Activated CD4-positive, alpha-beta T cell treated with anti-CD3 and anti-CD28 coated beads for 1 hour (primary cell): ENCODE results near the gene OBSCN.

ENCODE experiments used
- DNase-seq: peaks from one replicate; pipeline ENCODE4 v3.0.0-alpha.2; 2020

Gene OBSCN

GRCh38 chr1:228312136-228312764 is 104.4 kb downstream of the OBSCN start:
- DNase-seq: no peak

DNA sequence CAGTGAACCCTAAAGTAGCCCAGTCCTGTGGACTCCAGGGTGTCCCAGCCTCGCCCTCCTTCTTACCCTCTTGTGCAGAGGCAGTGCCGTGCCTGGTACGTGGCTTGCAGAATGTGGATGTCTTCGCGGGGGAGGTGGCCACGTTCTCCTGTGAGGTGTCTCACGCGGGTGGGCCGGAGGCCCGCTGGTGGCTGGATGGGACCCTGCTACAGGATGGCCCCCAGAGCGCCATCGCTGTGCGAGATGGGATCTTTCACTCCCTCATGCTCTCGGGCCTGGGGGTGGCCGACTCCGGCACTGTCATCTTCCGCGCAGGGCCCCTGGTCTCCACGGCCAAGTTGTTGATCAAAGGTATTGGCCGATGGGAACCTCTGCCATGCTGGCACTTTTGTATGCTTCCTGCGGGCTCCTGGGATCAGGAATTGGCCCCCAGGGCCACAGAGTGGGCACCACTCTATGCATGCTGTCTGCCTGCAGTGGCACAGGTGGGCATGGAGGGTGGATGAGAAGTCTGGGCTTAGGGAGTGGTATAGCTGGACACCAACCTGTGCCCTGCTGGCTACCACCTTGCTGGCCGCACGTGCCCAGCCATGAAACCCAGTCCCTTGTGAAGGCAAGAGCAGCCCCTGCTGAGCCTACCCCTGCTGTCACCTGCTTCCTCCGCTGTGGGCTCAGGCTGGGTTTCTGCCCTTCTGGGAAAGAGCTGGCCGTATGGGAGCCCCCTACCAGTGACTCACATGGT is 105.9 kb downstream of the OBSCN start:
- no peak for DNase-seq

DNA sequence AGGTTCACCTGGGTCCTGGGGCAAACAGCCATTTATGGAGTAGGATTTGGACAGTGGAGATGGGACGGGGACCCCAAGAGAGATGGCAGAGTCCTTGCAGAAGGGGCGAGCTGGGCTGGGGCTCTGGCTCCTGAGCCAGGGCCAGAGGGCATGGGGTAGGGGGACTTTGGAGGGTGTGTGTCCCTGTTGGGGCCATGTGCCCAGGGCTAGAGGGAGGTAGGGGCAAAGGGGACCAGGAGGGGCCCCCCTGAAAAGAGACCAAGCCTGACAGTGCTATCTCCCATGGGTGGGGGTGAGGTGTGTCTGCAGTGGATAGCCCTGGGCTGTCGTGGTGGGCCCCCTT is 106.4 kb downstream of the OBSCN start:
- DNase-seq: no peak

DNA sequence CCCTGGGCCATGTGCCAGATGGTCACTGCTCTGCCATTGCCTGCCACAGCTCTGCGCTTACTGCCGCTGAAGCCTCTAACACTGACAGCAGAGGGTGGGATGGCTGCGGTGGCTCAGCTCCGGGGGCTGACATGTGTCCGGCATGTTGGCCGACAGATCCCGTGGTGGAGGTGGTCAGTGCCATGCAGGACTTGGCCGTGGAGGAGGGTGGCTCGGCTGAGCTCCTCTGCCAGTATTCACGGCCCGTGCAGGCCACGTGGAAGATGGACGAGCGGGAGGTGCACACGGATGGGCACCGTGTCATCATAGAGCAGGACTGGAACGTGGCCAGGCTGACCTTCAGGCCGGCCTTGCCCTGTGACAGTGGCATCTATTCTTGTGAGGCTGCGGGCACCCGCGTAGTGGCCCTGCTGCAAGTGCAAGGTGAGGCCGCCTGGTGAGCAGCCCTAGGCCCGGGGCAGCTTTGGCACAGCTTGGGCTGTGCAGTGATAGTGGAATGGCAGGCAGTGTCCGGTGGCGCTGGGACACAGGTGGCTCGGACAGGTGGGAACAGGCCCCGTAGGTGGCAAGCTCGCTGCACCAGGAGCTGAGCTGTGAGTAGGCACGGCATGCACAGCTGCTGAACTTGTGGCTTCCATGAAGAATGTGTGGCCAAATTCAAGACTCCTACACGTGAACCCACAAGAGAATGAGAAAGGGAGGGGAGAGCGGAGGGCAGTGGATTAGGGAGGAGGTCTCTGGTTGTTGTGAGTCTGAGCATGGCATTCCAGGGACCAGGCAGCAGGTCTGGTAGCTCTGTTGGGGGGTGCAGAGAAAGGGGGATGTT is 107.0 kb downstream of the OBSCN start:
- DNase-seq: no peak

GRCh38 chr1:228315484-228315944 is 107.7 kb downstream of the OBSCN start:
- no peak for DNase-seq

DNA sequence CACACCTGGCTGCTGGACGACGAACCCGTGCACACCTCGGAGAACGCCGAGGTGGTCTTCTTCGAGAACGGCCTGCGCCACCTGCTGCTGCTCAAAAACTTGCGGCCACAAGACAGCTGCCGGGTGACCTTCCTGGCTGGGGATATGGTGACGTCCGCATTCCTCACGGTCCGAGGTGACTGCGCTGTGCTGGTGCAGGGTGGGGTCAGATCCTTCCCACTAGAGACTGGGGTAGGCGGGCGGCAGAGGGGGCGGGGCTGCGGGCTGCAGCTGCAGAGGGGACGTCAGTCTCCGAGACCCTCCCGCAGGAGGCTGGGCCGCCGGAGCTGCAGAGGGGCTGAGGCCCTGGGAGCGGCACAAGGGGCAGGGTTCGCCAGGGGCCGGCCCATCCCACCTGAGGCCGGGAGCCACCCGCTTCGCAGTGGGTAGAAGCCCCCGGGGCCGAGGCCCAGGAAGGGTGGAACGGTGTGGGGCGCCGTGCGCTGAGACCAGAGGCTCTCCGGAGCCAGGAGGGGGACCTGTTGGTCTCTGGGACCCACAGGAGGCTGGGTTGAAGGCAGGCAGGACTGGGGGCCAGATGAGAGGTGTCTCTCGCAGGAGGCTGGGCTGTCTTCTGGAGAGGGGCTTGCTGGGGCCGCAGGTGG is 108.2 kb downstream of the OBSCN start:
- no peak for DNase-seq

- no peak for DNase-seq
Measured at GRCh38 chr1:228316589-228317387, 108.9 kb downstream of the OBSCN start.

DNA sequence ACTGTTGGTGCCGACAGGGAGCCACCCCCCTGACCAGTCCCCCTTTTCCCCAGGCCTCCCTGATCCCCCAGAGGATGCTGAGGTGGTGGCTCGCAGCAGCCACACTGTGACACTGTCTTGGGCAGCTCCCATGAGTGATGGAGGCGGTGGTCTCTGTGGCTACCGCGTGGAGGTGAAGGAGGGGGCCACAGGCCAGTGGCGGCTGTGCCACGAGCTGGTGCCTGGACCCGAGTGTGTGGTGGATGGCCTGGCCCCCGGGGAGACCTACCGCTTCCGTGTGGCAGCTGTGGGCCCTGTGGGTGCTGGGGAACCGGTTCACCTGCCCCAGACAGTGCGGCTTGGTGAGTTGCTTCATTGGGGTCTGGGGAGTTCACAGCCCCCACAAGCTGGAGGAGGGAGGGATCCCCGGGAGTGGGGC is 109.6 kb downstream of the OBSCN start:
- no peak for DNase-seq

GRCh38 chr1:228317891-228318810 is 110.3 kb downstream of the OBSCN start:
- DNase-seq: no peak

- DNase-seq: no peak
Measured at GRCh38 chr1:228318823-228319241, 111.0 kb downstream of the OBSCN start.

- DNase-seq: no peak
Measured at GRCh38 chr1:228319352-228320088, 111.7 kb downstream of the OBSCN start.

- DNase-seq: no peak
Measured at GRCh38 chr1:228320394-228320793, 112.5 kb downstream of the OBSCN start.

- DNase-seq: no peak
Measured at GRCh38 chr1:228321435-228321834, 113.6 kb downstream of the OBSCN start.

- no peak for DNase-seq
Measured at GRCh38 chr1:228321895-228322294, 114.1 kb downstream of the OBSCN start.

DNA sequence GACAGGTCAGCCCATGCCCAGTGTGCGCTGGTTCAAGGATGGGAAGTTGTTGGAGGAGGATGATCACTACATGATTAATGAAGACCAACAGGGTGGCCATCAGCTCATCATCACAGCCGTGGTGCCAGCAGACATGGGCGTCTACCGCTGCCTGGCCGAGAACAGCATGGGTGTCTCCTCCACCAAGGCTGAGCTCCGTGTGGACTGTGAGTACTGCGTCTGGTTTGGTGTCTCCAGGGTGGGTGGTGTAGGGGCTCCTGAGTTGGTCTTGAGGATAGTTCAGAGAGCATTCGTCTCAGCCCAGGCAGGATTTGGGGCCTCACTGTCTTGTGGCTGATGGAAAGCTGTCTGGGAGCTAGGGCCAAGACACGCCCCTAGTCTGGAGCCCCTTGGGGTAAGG is 115.6 kb downstream of the OBSCN start:
- DNase-seq: no peak

GRCh38 chr1:228325267-228325666 is 117.4 kb downstream of the OBSCN start:
- no peak for DNase-seq

- no peak for DNase-seq
Measured at GRCh38 chr1:228329887-228330286, 122.0 kb downstream of the OBSCN start.

- DNase-seq: no peak
Measured at GRCh38 chr1:228332797-228333738, 125.2 kb downstream of the OBSCN start.

DNA sequence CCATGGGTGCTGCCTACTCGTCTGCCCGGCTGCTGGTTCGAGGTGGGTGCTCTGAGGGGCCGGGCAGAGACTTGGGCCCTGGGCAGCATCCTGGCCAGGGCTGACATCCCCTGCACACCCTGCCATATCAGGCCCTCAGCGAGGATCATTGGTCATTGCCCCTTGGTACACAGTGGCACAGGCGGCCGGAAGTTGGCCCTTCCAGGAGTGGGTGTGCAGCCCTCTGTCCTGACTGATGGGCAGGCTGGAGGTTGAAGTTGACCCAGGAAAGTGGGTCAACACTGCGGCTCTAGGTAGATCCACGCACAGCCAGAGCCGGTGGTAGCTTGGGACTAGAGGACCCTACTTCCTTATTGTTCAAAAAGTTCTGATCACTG is 125.9 kb downstream of the OBSCN start:
- DNase-seq: no peak
